Measurements from ENCODE around the gene PROM2. TPM values are rescaled to one million over a fixed set of nuclear protein-coding genes. Genes with fewer than 3 reads are reported as not detected.

PROM2 gene
- total RNA-seq, 4 donors from 2014 or later: 96.8 to 166 (median 131) TPM

DNA sequence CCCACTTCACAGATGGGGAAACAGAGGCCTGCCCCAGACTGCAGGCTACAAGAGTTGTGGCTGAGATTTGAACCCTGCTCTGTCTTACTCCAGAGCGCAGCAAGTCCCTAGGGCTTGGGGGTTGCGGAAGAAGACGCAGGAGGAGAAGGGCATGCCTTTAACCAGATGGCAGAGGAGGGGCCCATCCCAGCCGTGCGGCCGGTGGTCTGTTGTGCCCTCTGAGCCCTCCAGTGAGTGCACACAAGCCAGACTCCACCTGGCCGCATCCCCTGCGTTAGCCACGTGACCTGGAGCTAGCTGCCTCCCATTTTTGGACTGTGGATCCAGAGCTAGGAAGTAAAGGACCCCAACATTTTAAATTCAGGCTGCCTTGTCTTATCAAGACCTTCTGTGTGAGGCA lies 25.7 kb downstream of the PROM2 start:
- Histone ChIP-seq H3K4me3 (no peak overlapping the region), H3K36me3 (no peaks in the 10 kb centered on the region), H3K4me1 (peaks cover 14% of the 10 kb centered on the region), H3K27ac (no peak overlapping the region), H3K9me3 (no peaks in the 10 kb centered on the region), H3K27me3 (peaks cover 3% of the 10 kb centered on the region)
- 64% methylated on average over 7 of the region's 9 CpGs for WGBS
- TF ChIP-seq POLR2A (IDR thresholded peaks at IDR 0.05) (no peak), POLR2AphosphoS5 (IDR thresholded peaks at IDR 0.05) (no peak), EP300 (IDR thresholded peaks at IDR 0.05) (no peak)
- TF ChIP-seq, protein P1, sequence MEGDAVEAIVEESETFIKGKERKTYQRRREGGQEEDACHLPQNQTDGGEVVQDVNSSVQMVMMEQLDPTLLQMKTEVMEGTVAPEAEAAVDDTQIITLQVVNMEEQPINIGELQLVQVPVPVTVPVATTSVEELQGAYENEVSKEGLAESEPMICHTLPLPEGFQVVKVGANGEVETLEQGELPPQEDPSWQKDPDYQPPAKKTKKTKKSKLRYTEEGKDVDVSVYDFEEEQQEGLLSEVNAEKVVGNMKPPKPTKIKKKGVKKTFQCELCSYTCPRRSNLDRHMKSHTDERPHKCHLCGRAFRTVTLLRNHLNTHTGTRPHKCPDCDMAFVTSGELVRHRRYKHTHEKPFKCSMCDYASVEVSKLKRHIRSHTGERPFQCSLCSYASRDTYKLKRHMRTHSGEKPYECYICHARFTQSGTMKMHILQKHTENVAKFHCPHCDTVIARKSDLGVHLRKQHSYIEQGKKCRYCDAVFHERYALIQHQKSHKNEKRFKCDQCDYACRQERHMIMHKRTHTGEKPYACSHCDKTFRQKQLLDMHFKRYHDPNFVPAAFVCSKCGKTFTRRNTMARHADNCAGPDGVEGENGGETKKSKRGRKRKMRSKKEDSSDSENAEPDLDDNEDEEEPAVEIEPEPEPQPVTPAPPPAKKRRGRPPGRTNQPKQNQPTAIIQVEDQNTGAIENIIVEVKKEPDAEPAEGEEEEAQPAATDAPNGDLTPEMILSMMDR (IDR thresholded peaks at IDR 0.05): no peak
- DNase-seq (ENCODE audit: low spot score in 2 of 2): no peak

DNA sequence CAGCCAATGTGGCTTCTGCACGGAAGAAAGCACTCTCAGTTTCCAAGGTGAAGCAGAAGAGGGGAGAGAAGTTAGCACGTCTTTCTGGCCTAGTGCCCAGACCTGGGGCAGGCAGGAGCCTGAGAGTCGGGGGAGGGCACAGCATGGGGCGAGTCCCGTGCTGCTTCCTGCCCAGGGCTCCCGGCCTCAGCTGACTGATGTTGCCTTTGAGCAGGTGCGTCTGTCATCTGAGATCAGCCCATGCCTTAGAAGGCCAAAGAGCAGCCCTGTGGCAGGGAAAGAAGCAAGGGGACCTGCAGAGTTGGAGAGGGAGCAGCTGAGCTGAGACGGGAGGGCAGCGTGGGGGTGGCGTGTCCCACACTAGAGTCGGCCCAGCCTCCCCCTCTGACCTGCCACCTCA lies 26.2 kb downstream of the PROM2 start:
- DNase-seq (ENCODE audit: low spot score in 2 of 2): no peak

DNA sequence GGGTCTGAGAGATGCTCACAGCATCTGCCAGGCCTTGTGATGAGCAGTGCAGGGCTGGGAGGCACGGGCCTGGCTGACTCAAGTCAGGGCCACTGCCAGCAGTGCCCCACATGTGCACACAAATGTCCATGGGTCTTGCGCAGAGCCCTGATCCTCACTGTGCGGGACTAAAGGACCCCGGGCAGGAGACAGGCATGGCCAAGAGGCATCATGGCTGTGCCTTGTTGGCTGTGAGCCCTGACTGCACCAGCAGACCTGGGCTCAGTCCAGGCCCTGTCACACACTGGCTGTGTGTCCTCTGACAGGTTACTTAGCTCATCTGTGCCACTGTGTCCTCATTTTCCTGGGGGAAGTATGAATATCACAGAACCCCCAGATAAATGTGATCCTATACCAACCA lies 26.9 kb downstream of the PROM2 start:
- Histone ChIP-seq H3K4me3 (no peak overlapping the region), H3K27ac (no peak overlapping the region), H3K27me3 (peaks cover 3% of the 10 kb centered on the region), H3K4me1 (peaks cover 24% of the 10 kb centered on the region), H3K36me3 (no peaks in the 10 kb centered on the region), H3K9me3 (no peaks in the 10 kb centered on the region)
- no peak for DNase-seq (ENCODE audit: low spot score in 2 of 2)
- no CpG with 5 or more reads among the region's 4 CpGs for WGBS
- no peak for TF ChIP-seq EP300 (IDR thresholded peaks at IDR 0.05)
- TF ChIP-seq POLR2A (IDR thresholded peaks at IDR 0.05): no peak
- TF ChIP-seq, protein P1 (IDR thresholded peaks at IDR 0.05): no peak
- no peak for TF ChIP-seq POLR2AphosphoS5 (IDR thresholded peaks at IDR 0.05)

More for the DNA sequence above, 26.2 kb downstream of the PROM2 start:
- no peaks in the 10 kb centered on the region for H3K9me3 ChIP-seq
- H3K36me3 ChIP-seq: no peaks in the 10 kb centered on the region
- no peak for TF ChIP-seq POLR2A (IDR thresholded peaks at IDR 0.05)
- TF ChIP-seq, protein P1 (IDR thresholded peaks at IDR 0.05): no peak
- TF ChIP-seq EP300 (IDR thresholded peaks at IDR 0.05): no peak
- no peak for TF ChIP-seq POLR2AphosphoS5 (IDR thresholded peaks at IDR 0.05)
- peaks cover 18% of the 10 kb centered on the region for H3K4me1 ChIP-seq
- no peak overlapping the region for H3K27ac ChIP-seq
- WGBS: 40% methylated on average over 3 of the region's 11 CpGs
- H3K27me3 ChIP-seq: peaks cover 3% of the 10 kb centered on the region
- H3K4me3 ChIP-seq: no peak overlapping the region

DNA sequence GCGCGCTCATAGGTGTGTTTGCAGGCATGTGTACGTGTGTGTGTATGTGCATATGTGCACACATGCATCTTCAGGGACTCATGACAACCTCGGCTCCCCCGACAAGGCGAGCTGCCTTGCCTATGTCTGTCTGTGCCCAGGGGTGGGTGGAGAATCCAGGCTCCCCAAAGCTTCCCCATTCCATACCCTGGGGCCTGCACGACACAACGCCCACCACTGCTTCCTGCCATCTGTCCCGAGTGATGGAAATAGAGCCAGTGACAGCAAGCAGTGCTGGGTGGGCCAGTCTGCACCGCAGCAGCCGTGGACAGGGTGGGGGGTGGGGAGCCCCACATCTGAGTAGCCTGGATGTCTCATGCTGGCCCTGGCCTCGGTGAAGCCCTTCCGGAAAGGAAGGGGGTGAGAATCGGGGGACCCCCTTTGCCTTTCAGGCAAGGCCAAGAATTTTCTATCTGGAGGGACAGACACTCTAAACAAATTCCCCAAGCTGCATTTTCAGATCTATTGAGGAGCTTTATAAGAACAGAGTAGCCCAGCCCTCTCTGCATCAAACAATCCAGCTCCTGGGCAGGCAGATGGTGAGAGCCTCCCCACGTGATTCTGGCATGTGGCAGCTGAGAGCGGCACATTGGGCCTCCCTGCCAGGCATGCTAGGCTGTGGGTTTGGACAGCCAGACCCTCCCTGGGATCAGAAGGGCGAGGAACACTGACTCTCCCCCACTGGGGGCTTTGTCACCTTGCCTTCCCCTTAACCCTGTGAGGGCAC lies 27.8 kb downstream of the PROM2 start:
- no peaks in the 10 kb centered on the region for H3K27me3 ChIP-seq
- no peak for DNase-seq (ENCODE audit: low spot score in 2 of 2)
- H3K4me1 ChIP-seq: peaks cover 26% of the 10 kb centered on the region
- WGBS: 44% methylated on average over 10 of the region's 17 CpGs
- no peaks in the 10 kb centered on the region for H3K36me3 ChIP-seq
- TF ChIP-seq, protein P1 (IDR thresholded peaks at IDR 0.05): no peak
- TF ChIP-seq EP300 (IDR thresholded peaks at IDR 0.05) (no peak), POLR2A (IDR thresholded peaks at IDR 0.05) (no peak), POLR2AphosphoS5 (IDR thresholded peaks at IDR 0.05) (no peak)
- H3K9me3 ChIP-seq: no peaks in the 10 kb centered on the region
- H3K27ac ChIP-seq: no peak overlapping the region
- no peak overlapping the region for H3K4me3 ChIP-seq

DNA sequence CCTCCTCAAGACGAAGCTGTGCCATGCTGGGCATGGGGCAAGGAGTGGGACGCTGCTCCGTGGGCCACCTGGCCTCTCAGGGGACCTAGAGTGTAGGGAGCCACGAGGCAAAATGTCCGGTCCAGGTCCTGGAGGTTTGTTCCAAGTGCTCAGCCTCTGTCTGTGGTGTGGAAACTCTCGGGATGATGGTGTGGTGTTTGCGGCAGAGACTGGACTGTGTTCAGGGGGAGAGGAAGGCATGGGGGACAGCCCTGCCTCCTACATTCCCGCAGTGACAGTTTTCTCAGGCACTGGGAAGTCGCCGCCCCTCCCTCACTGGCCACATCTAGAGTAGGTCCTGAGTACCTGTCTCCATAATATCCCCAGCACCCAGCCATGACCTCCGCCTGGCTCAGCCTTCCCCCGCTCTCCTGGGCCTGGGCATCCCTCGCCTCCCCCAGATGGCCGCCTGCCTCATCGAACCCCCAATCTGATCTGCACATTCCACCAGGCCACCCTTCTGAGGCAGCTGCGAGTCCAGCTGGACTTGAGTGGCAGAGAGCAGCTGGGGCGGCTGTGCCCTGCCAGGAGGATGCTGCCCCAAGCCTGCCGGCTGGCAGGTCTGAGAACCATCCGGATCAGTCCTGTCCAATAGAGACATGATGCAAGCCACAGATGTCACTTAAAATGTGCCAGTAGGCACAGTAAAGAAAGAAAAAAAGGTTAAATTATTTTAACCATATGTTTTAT lies 29.1 kb downstream of the PROM2 start:
- Histone ChIP-seq H3K4me1 (peaks cover 27% of the 10 kb centered on the region), H3K27me3 (no peaks in the 10 kb centered on the region), H3K4me3 (no peak overlapping the region), H3K9me3 (no peaks in the 10 kb centered on the region), H3K27ac (no peak overlapping the region), H3K36me3 (no peaks in the 10 kb centered on the region)
- no peak for TF ChIP-seq POLR2A (IDR thresholded peaks at IDR 0.05)
- TF ChIP-seq, protein P1 (IDR thresholded peaks at IDR 0.05): no peak
- TF ChIP-seq POLR2AphosphoS5 (IDR thresholded peaks at IDR 0.05): no peak
- DNase-seq (ENCODE audit: low spot score in 2 of 2): no peak
- WGBS: 90% methylated on average over 14 of the region's 19 CpGs
